Measurements from ENCODE around the gene CBFA2T3.

The CBFA2T3 gene

DNA sequence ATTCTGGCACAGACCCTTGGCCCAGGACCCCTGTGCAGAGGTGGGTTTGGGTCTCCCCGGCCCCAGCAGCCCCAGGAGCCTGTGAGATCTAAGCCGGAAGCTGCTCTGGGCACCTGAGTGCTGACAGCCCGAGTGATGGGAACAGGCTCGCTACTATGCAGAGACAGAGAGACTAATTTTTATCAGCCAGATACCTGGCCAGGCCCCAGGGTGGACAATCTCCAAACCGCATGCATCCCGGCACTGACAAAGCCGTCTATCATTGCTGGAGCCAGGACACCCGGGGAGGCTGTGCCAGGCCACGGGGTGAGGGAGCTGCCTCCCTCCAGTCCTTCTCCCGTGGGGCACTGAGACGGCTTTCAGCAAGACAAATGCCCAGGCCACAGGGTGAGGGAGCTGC is 25.0 kb downstream of the CBFA2T3 start:
- Histone ChIP-seq H4K20me1 (ENCODE audit: insufficient read depth, low read length) (peaks cover 2% of the 10 kb centered on the region; the same call in 1 of the 2 replicates), H3K79me2 (ENCODE audit: insufficient read depth, low read length) (no peaks in the 10 kb centered on the region), H3K36me3 (ENCODE audit: insufficient read depth, low read length) (no peaks in the 10 kb centered on the region), H3K4me2 (ENCODE audit: insufficient read depth, low read length) (no peak overlapping the region), H2AFZ (ENCODE audit: low read depth, low read length) (no peak overlapping the region), H3K27me3 (ENCODE audit: insufficient read depth, low read length, poor library complexity) (no peaks in the 10 kb centered on the region), H3K4me1 (ENCODE audit: insufficient read depth, low read length) (no peaks in the 10 kb centered on the region), H3K9ac (ENCODE audit: low read depth, low read length) (no peak overlapping the region), H3K9me3 (ENCODE audit: insufficient read depth, low read length, severe bottlenecking) (no peaks in the 10 kb centered on the region), H3K27ac (ENCODE audit: low read length) (no peak overlapping the region), H3K4me3 (ENCODE audit: low read depth in 1 of 2, low read length in 2 of 2) (no peak overlapping the region)
- TF ChIP-seq, protein P1, sequence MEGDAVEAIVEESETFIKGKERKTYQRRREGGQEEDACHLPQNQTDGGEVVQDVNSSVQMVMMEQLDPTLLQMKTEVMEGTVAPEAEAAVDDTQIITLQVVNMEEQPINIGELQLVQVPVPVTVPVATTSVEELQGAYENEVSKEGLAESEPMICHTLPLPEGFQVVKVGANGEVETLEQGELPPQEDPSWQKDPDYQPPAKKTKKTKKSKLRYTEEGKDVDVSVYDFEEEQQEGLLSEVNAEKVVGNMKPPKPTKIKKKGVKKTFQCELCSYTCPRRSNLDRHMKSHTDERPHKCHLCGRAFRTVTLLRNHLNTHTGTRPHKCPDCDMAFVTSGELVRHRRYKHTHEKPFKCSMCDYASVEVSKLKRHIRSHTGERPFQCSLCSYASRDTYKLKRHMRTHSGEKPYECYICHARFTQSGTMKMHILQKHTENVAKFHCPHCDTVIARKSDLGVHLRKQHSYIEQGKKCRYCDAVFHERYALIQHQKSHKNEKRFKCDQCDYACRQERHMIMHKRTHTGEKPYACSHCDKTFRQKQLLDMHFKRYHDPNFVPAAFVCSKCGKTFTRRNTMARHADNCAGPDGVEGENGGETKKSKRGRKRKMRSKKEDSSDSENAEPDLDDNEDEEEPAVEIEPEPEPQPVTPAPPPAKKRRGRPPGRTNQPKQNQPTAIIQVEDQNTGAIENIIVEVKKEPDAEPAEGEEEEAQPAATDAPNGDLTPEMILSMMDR (IDR thresholded peaks at IDR 0.05; ENCODE audit: borderline replicate concordance, extremely low read depth, low read length, poor library complexity, severe bottlenecking): no peak
- no peak for TF ChIP-seq EZH2 (IDR thresholded peaks at IDR 0.05; ENCODE audit: borderline replicate concordance, low read depth, low read length, severe bottlenecking)
- DNase-seq (no peak), ATAC-seq (ENCODE audit: insufficient read depth, low read depth) (no peak)

DNA sequence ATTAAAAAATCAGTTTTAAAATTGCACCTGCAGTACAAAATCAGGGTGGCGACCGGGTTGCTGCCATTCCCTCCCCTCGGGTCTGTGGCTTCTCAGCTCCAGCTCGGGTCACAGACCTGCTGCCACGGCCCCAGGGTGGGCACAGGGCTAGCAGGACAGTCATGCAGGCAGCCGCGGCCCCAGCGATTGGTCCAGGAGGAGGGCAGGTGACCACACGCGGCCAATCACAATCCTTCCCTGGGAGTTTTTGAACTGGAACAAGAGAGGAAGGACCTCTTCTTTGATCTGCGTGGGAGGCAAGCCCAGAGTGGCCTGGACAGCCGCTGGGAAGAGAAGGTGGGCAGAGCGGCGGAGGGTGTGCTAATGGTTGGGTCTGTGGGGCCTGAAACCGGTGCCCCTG is 25.5 kb downstream of the CBFA2T3 start:
- H3K36me3 ChIP-seq (ENCODE audit: insufficient read depth, low read length): no peaks in the 10 kb centered on the region
- H3K4me2 ChIP-seq (ENCODE audit: insufficient read depth, low read length): no peak overlapping the region
- H2AFZ ChIP-seq (ENCODE audit: low read depth, low read length): no peak overlapping the region
- TF ChIP-seq, protein P1 (IDR thresholded peaks at IDR 0.05; ENCODE audit: borderline replicate concordance, extremely low read depth, low read length, poor library complexity, severe bottlenecking): no peak
- TF ChIP-seq EZH2 (IDR thresholded peaks at IDR 0.05; ENCODE audit: borderline replicate concordance, low read depth, low read length, severe bottlenecking): no peak
- no peak overlapping the region for H3K4me3 ChIP-seq (ENCODE audit: low read depth in 1 of 2, low read length in 2 of 2)
- no peak overlapping the region for H3K27ac ChIP-seq (ENCODE audit: low read length)
- no peak overlapping the region for H3K9ac ChIP-seq (ENCODE audit: low read depth, low read length)
- no peaks in the 10 kb centered on the region for H3K27me3 ChIP-seq (ENCODE audit: insufficient read depth, low read length, poor library complexity)
- no peak for DNase-seq
- no peaks in the 10 kb centered on the region for H3K4me1 ChIP-seq (ENCODE audit: insufficient read depth, low read length)
- peaks cover 2% of the 10 kb centered on the region; the same call in 1 of the 2 replicates for H4K20me1 ChIP-seq (ENCODE audit: insufficient read depth, low read length)
- H3K79me2 ChIP-seq (ENCODE audit: insufficient read depth, low read length): no peaks in the 10 kb centered on the region
- ATAC-seq (ENCODE audit: insufficient read depth, low read depth): no peak
- H3K9me3 ChIP-seq (ENCODE audit: insufficient read depth, low read length, severe bottlenecking): no peaks in the 10 kb centered on the region

DNA sequence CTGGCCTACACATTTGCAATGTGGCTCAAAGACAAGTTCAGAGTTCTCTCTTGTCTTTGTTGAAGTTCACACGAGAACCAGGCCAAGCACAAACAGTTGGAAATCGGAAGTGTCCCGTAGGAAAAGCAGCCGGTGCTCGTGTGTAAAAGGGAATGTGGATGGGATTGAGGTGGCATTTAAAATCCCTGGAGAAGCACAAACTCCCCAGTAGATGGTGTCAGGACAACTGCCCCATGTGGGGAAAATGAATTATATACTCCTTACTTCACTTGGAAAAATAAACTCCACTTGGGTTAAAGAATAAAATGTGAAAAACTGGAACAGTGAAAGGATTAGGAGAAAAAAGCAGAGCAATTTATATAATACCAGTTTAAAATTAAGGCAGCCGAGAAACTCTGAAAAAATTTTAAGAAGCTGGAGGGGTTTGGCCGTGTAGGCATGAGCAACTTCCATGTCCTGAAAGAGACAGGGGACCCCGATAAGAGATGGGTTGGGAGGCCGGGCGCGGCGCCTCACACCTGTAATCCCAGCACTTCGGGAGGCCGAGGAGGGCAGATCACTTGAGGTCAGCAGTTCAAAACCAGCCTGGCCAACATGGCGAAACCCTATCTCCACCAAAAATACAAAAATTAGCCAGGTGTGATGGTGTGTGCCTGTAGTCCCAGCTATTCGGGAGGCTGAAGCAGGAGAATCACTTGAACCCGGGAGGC is 28.1 kb downstream of the CBFA2T3 start:
- DNase-seq (no peak), ATAC-seq (ENCODE audit: insufficient read depth, low read depth) (no peak)
- Histone ChIP-seq H3K4me3 (ENCODE audit: low read depth in 1 of 2, low read length in 2 of 2) (no peak overlapping the region), H3K9ac (ENCODE audit: low read depth, low read length) (no peak overlapping the region), H3K9me3 (ENCODE audit: insufficient read depth, low read length, severe bottlenecking) (no peaks in the 10 kb centered on the region), H3K79me2 (ENCODE audit: insufficient read depth, low read length) (no peaks in the 10 kb centered on the region), H2AFZ (ENCODE audit: low read depth, low read length) (no peak overlapping the region), H3K36me3 (ENCODE audit: insufficient read depth, low read length) (no peaks in the 10 kb centered on the region), H3K4me1 (ENCODE audit: insufficient read depth, low read length) (no peaks in the 10 kb centered on the region), H3K27me3 (ENCODE audit: insufficient read depth, low read length, poor library complexity) (no peaks in the 10 kb centered on the region), H3K27ac (ENCODE audit: low read length) (no peak overlapping the region), H3K4me2 (ENCODE audit: insufficient read depth, low read length) (no peak overlapping the region), H4K20me1 (ENCODE audit: insufficient read depth, low read length) (peaks cover 2% of the 10 kb centered on the region; the same call in 1 of the 2 replicates)
- no peak for TF ChIP-seq EZH2 (IDR thresholded peaks at IDR 0.05; ENCODE audit: borderline replicate concordance, low read depth, low read length, severe bottlenecking)
- TF ChIP-seq, protein P1 (IDR thresholded peaks at IDR 0.05; ENCODE audit: borderline replicate concordance, extremely low read depth, low read length, poor library complexity, severe bottlenecking): no peak

Data from DND-41 (cell line).